ENCODE measurements around the gene PLB1.

Gene PLB1

GRCh38 chr2:28590496-28591301, 94.8 kb downstream of the PLB1 start:
- H3K9me3 ChIP-seq (replicated peaks; ENCODE audit: insufficient read depth, low read length): no peaks in the 10 kb centered on the region
- no peak overlapping the region for H3K9ac ChIP-seq (ENCODE audit: low read length)
- DNase-seq: no peak
- H3K27ac ChIP-seq (ENCODE audit: low read length): no peak overlapping the region
- H4K20me1 ChIP-seq (ENCODE audit: insufficient read depth, low read length): no peaks in the 10 kb centered on the region
- H3K27me3 ChIP-seq (replicated peaks; ENCODE audit: insufficient read depth, low read length): no peaks in the 10 kb centered on the region
- no peak overlapping the region for H2AFZ ChIP-seq (ENCODE audit: low read length)
- no peaks in the 10 kb centered on the region for H3K36me3 ChIP-seq (replicated peaks; ENCODE audit: insufficient read depth, low read length)
- H3K4me2 ChIP-seq (ENCODE audit: low read depth, low read length): no peak overlapping the region
- TF ChIP-seq EZH2phosphoT487 (IDR thresholded peaks at IDR 0.05; ENCODE audit: low read length): no peak
- TF ChIP-seq EZH2 (optimal IDR thresholded peaks at IDR 0.05; ENCODE audit: low read depth, low read length): no peak
- no peak for TF ChIP-seq CTCF (IDR thresholded peaks at IDR 0.05; ENCODE audit: low read length)
- peaks cover 34% of the 10 kb centered on the region for H3K4me1 ChIP-seq (ENCODE audit: low read length)
- H3F3A ChIP-seq (ENCODE audit: insufficient read depth, low read length): peaks cover 21% of the 10 kb centered on the region
- H3K4me3 ChIP-seq (ENCODE audit: low read length): no peak overlapping the region
- H3K9me2 ChIP-seq (replicated peaks; ENCODE audit: insufficient read depth, low read length): no peaks in the 10 kb centered on the region
- no peaks in the 10 kb centered on the region for H3K79me2 ChIP-seq (ENCODE audit: low read length)

GRCh38 chr2:28591711-28592335, 96.0 kb downstream of the PLB1 start:
- Histone ChIP-seq H3K27ac (ENCODE audit: low read length) (no peak overlapping the region), H3K9ac (ENCODE audit: low read length) (no peak overlapping the region), H3K9me3 (replicated peaks; ENCODE audit: insufficient read depth, low read length) (no peaks in the 10 kb centered on the region), H3K4me1 (ENCODE audit: low read length) (peaks cover 35% of the 10 kb centered on the region), H3K79me2 (ENCODE audit: low read length) (no peaks in the 10 kb centered on the region), H3K36me3 (replicated peaks; ENCODE audit: insufficient read depth, low read length) (no peaks in the 10 kb centered on the region), H3F3A (ENCODE audit: insufficient read depth, low read length) (peaks cover 17% of the 10 kb centered on the region), H4K20me1 (ENCODE audit: insufficient read depth, low read length) (no peaks in the 10 kb centered on the region), H3K9me2 (replicated peaks; ENCODE audit: insufficient read depth, low read length) (no peaks in the 10 kb centered on the region), H3K27me3 (replicated peaks; ENCODE audit: insufficient read depth, low read length) (no peaks in the 10 kb centered on the region), H3K4me2 (ENCODE audit: low read depth, low read length) (no peak overlapping the region), H3K4me3 (ENCODE audit: low read length) (no peak overlapping the region), H2AFZ (ENCODE audit: low read length) (no peak overlapping the region)
- TF ChIP-seq EZH2 (optimal IDR thresholded peaks at IDR 0.05; ENCODE audit: low read depth, low read length): no peak
- no peak for TF ChIP-seq CTCF (IDR thresholded peaks at IDR 0.05; ENCODE audit: low read length)
- TF ChIP-seq EZH2phosphoT487 (IDR thresholded peaks at IDR 0.05; ENCODE audit: low read length): no peak
- DNase-seq: no peak

GRCh38 chr2:28592481-28592880, 96.6 kb downstream of the PLB1 start:
- H3K36me3 ChIP-seq (replicated peaks; ENCODE audit: insufficient read depth, low read length): no peaks in the 10 kb centered on the region
- H3K27ac ChIP-seq (ENCODE audit: low read length): no peak overlapping the region
- H3K79me2 ChIP-seq (ENCODE audit: low read length): no peaks in the 10 kb centered on the region
- DNase-seq: no peak
- H3K27me3 ChIP-seq (replicated peaks; ENCODE audit: insufficient read depth, low read length): no peaks in the 10 kb centered on the region
- peaks cover 10% of the 10 kb centered on the region for H3F3A ChIP-seq (ENCODE audit: insufficient read depth, low read length)
- no peak overlapping the region for H3K4me3 ChIP-seq (ENCODE audit: low read length)
- peaks cover 28% of the 10 kb centered on the region for H3K4me1 ChIP-seq (ENCODE audit: low read length)
- H3K9me2 ChIP-seq (replicated peaks; ENCODE audit: insufficient read depth, low read length): no peaks in the 10 kb centered on the region
- no peak overlapping the region for H2AFZ ChIP-seq (ENCODE audit: low read length)
- H3K9ac ChIP-seq (ENCODE audit: low read length): no peak overlapping the region
- H3K9me3 ChIP-seq (replicated peaks; ENCODE audit: insufficient read depth, low read length): no peaks in the 10 kb centered on the region
- TF ChIP-seq EZH2 (optimal IDR thresholded peaks at IDR 0.05; ENCODE audit: low read depth, low read length) (no peak), CTCF (IDR thresholded peaks at IDR 0.05; ENCODE audit: low read length) (no peak), EZH2phosphoT487 (IDR thresholded peaks at IDR 0.05; ENCODE audit: low read length) (no peak)
- H3K4me2 ChIP-seq (ENCODE audit: low read depth, low read length): no peak overlapping the region
- H4K20me1 ChIP-seq (ENCODE audit: insufficient read depth, low read length): no peaks in the 10 kb centered on the region

Measured in MM.1S (cell line).